Smooth muscle cell (in vitro differentiated cells): ENCODE measurements around the gene ISCA2. TPM values are rescaled to one million over a fixed set of nuclear protein-coding genes. Genes with fewer than 3 reads are reported as not detected.

Experiments
- DNase-seq: peaks from one replicate; lab custom pipeline; 2025; ENCODE audit not compliant: unreplicated experiment; lab: John Stamatoyannopoulos, UW
- H2AFZ ChIP-seq: fragments of 200-600 bp; sonication (generic); 2 replicates; pipeline ENCODE4 v1.6.0; 2016; ENCODE audit warnings: antibody characterized with exemption, low read depth, mild to moderate bottlenecking
- H3F3A ChIP-seq: fragments of 200-600 bp; sonication (generic); 2 replicates; pipeline ENCODE4 v1.6.0; 2017; ENCODE audit warnings: antibody characterized with exemption, low read depth
- H3K27ac ChIP-seq: fragments of 200-600 bp; sonication (generic); 2 replicates; pipeline ENCODE4 v1.5.1; 2016; ENCODE audit warnings: low read depth, mild to moderate bottlenecking
- H3K27me3 ChIP-seq: fragments of 200-600 bp; sonication (generic); 2 replicates; pipeline ENCODE4 v1.6.1; 2016; ENCODE audit warnings: low read depth, mild to moderate bottlenecking
- H3K36me3 ChIP-seq: fragments of 200-600 bp; sonication (generic); 2 replicates; pipeline ENCODE4 v1.5.1; 2016; ENCODE audit warnings: low read depth
- H3K4me1 ChIP-seq: fragments of 200-600 bp; sonication (generic); 2 replicates; pipeline ENCODE4 v1.5.1; 2016; ENCODE audit warnings: low read depth
- H3K4me2 ChIP-seq: fragments of 200-600 bp; sonication (generic); 2 replicates; pipeline ENCODE4 v1.6.0; 2016; ENCODE audit warnings: mild to moderate bottlenecking
- H3K4me3 ChIP-seq: fragments of 200-600 bp; sonication (generic); 2 replicates; pipeline ENCODE4 v1.5.1; 2016; ENCODE audit warnings: mild to moderate bottlenecking
- H3K79me2 ChIP-seq: fragments of 200-600 bp; sonication (generic); 2 replicates; pipeline ENCODE4 v1.6.0; 2016; ENCODE audit warnings: low read depth, mild to moderate bottlenecking
- H3K9ac ChIP-seq: fragments of 200-600 bp; sonication (generic); 2 replicates; pipeline ENCODE4 v1.6.0; 2016; ENCODE audit warnings: low read depth
- H3K9me3 ChIP-seq: fragments of 200-600 bp; sonication (generic); replicated peaks from 2 replicates; pipeline ENCODE4 v1.5.1; 2016; ENCODE audit warnings: low read depth
- H4K20me1 ChIP-seq: fragments of 200-600 bp; sonication (generic); 2 replicates; pipeline ENCODE4 v1.6.0; 2016; ENCODE audit warnings: low read depth
- WGBS: methylation state at CpG from one replicate; pipeline ENCODE4 v1.1.7; 2016; ENCODE audit warnings: low lambda C conversion rate; 5-methylcytosine and 5-hydroxymethylcytosine counted together
- polyA plus RNA-seq: library from polyadenylated mRNA; unstranded; fragments of >200 nt; fragmentation: Nextera tagmentation; extraction: Ambion mirVana; gene quantifications from 2 replicates; pipeline ENCODE4 v1.2.1, GENCODE V29; 2016
- total RNA-seq: library from RNA; depleted of rRNA; stranded (reverse); fragments of >200 nt; gene quantifications from 2 replicates; pipeline ENCODE4 v1.2.3, GENCODE V29; 2014
- TF ChIP-seq, protein P1 (sequence below): fragments of 200-600 bp; sonication (generic); IDR thresholded peaks from 2 replicates; pipeline ENCODE4 v1.5.1; 2017; ENCODE audit warnings: borderline replicate concordance, mild to moderate bottlenecking, antibody characterized with exemption; ENCODE audit not compliant: insufficient read depth, poor library complexity, severe bottlenecking

Gene ISCA2
- total and polyA plus RNA-seq, 2 experiments from 2014 or later, result 15.0 to 65.8 TPM

DNA sequence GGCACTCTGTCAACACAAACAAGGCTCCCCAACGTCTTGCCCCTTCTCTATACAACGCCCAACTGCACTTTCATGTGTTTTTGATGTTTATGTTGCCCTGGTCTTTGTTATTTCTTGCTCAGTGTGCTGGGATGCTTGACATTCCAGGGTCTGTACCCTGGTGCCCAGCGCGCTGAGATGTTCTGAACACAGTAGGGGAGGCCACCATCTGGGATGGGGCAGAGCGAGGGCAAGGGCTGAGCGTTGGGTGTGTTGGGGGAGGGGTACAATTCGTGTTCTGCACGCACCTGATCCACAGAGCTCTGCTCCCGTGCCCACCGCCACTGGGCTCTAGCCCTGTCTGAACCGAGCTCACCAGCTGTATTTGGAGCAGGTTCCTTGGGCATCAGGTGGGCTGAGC is 52.9 kb downstream of the ISCA2 start:
- TF ChIP-seq, protein P1, sequence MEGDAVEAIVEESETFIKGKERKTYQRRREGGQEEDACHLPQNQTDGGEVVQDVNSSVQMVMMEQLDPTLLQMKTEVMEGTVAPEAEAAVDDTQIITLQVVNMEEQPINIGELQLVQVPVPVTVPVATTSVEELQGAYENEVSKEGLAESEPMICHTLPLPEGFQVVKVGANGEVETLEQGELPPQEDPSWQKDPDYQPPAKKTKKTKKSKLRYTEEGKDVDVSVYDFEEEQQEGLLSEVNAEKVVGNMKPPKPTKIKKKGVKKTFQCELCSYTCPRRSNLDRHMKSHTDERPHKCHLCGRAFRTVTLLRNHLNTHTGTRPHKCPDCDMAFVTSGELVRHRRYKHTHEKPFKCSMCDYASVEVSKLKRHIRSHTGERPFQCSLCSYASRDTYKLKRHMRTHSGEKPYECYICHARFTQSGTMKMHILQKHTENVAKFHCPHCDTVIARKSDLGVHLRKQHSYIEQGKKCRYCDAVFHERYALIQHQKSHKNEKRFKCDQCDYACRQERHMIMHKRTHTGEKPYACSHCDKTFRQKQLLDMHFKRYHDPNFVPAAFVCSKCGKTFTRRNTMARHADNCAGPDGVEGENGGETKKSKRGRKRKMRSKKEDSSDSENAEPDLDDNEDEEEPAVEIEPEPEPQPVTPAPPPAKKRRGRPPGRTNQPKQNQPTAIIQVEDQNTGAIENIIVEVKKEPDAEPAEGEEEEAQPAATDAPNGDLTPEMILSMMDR, result no peak
- Histone ChIP-seq H3K27ac (no peak overlapping the region), H3K27me3 (no peaks in the 10 kb centered on the region), H3K36me3 (peaks cover 5% of the 10 kb centered on the region), H3K9me3 (no peaks in the 10 kb centered on the region), H3K4me2 (no peak overlapping the region), H4K20me1 (peaks cover 41% of the 10 kb centered on the region), H3K79me2 (no peaks in the 10 kb centered on the region), H2AFZ (no peak overlapping the region), H3K4me1 (no peaks in the 10 kb centered on the region), H3K9ac (no peak overlapping the region), H3F3A (no peaks in the 10 kb centered on the region), H3K4me3 (no peak overlapping the region)
- WGBS, result 66% methylated on average over 11 of the region's 11 CpGs
- no peak for DNase-seq

Other genes with a start within 250 kb of the ISCA2 start
- gene ABCD4, start 190.8 kb upstream of the ISCA2 start, total RNA-seq, result 19.3 and 28.0 TPM in 2 replicates
- gene ABCD4, start 190.8 kb upstream of the ISCA2 start, polyA plus RNA-seq, result 33.8 and 46.3 TPM in 2 replicates
- 0.81 TPM in 1 of 2 replicates, not detected in the other for gene VRTN, start 145.3 kb upstream of the ISCA2 start, total RNA-seq
- gene VRTN, start 145.3 kb upstream of the ISCA2 start, polyA plus RNA-seq, result not detected in 2 replicates
- not detected in 2 replicates for gene SYNDIG1L, start 67.6 kb upstream of the ISCA2 start, total RNA-seq
- 0.44 TPM in 1 of 2 replicates, not detected in the other for gene SYNDIG1L, start 67.6 kb upstream of the ISCA2 start, polyA plus RNA-seq
- gene NPC2, start 460 bp upstream of the ISCA2 start, total RNA-seq, result 443 and 496 TPM in 2 replicates
- 137 and 197 TPM in 2 replicates for gene NPC2, start 460 bp upstream of the ISCA2 start, polyA plus RNA-seq
- 103 and 108 TPM in 2 replicates for gene LTBP2, start 118.5 kb downstream of the ISCA2 start, total RNA-seq
- 74.2 and 90.1 TPM in 2 replicates for gene LTBP2, start 118.5 kb downstream of the ISCA2 start, polyA plus RNA-seq
- 27.3 and 33.5 TPM in 2 replicates for gene AREL1, start 219.3 kb downstream of the ISCA2 start, total RNA-seq
- gene AREL1, start 219.3 kb downstream of the ISCA2 start, polyA plus RNA-seq, result 9.4 and 9.6 TPM in 2 replicates
- gene FCF1, start 219.4 kb downstream of the ISCA2 start, total RNA-seq, result 34.9 and 36.2 TPM in 2 replicates
- 14.6 and 17.5 TPM in 2 replicates for gene FCF1, start 219.4 kb downstream of the ISCA2 start, polyA plus RNA-seq